22Rv1 (cell line): ENCODE data around the gene OAF.

Source experiments
- ZFX ChIP-seq: fragments of 450-650 bp; IDR thresholded peaks from 2 replicates; pipeline ENCODE4 v1.6.1; 2017; ENCODE audit warnings: antibody characterized with exemption, borderline replicate concordance
- TF ChIP-seq, protein P1 (sequence below): fragments of 450-650 bp; IDR thresholded peaks from 2 replicates; pipeline ENCODE4 v1.5.1; 2017; ENCODE audit warnings: mild to moderate bottlenecking

- TF ChIP-seq, protein P1, sequence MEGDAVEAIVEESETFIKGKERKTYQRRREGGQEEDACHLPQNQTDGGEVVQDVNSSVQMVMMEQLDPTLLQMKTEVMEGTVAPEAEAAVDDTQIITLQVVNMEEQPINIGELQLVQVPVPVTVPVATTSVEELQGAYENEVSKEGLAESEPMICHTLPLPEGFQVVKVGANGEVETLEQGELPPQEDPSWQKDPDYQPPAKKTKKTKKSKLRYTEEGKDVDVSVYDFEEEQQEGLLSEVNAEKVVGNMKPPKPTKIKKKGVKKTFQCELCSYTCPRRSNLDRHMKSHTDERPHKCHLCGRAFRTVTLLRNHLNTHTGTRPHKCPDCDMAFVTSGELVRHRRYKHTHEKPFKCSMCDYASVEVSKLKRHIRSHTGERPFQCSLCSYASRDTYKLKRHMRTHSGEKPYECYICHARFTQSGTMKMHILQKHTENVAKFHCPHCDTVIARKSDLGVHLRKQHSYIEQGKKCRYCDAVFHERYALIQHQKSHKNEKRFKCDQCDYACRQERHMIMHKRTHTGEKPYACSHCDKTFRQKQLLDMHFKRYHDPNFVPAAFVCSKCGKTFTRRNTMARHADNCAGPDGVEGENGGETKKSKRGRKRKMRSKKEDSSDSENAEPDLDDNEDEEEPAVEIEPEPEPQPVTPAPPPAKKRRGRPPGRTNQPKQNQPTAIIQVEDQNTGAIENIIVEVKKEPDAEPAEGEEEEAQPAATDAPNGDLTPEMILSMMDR, result no peak
- TF ChIP-seq ZFX, result no peak
These were observed 16.7 kb upstream of the OAF start for GRCh38 chr11:120194166-120194565.
